Tibial nerve (tissue), 3 donors: ENCODE results near the gene RIF1.

Experiments used
- POLR2A ChIP-seq, 2 donors: fragments of 450-650 bp; IDR thresholded peaks; one replicate each; pipeline ENCODE4 v1.6.1; 2017; ENCODE audit warnings: antibody characterized with exemption in 2 of 2, mild to moderate bottlenecking in 2 of 2, moderate library complexity in 2 of 2
- TF ChIP-seq, protein P1 (sequence below), 5 experiments: fragments of 200-600 bp in 3 of 5; fragments of 450-650 bp in 2 of 5; sonication (generic) in 3 of 5; IDR thresholded peaks; one replicate each; pipeline ENCODE4 v1.5.1; 2016 to 2019; ENCODE audit warnings: antibody characterized with exemption in 5 of 5, mild to moderate bottlenecking in 3 of 5, moderate library complexity in 2 of 5

DNA sequence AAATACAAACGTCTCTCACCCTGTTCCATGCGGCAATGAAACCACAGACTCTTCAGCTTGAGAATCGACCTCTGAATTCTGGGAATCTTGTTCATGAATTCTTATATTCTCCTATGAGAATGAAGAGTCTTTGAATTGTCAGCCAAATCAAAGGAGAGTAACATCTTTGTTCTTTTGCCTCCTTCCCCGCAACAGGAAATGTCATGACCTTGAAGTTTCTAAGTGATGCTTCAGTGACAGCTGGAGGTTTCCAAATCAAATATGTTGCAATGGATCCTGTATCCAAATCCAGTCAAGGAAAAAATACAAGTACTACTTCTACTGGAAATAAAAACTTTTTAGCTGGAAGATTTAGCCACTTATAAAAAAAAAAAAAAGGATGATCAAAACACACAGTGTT is 30.5 kb upstream of the RIF1 start:
- TF ChIP-seq, protein P1, sequence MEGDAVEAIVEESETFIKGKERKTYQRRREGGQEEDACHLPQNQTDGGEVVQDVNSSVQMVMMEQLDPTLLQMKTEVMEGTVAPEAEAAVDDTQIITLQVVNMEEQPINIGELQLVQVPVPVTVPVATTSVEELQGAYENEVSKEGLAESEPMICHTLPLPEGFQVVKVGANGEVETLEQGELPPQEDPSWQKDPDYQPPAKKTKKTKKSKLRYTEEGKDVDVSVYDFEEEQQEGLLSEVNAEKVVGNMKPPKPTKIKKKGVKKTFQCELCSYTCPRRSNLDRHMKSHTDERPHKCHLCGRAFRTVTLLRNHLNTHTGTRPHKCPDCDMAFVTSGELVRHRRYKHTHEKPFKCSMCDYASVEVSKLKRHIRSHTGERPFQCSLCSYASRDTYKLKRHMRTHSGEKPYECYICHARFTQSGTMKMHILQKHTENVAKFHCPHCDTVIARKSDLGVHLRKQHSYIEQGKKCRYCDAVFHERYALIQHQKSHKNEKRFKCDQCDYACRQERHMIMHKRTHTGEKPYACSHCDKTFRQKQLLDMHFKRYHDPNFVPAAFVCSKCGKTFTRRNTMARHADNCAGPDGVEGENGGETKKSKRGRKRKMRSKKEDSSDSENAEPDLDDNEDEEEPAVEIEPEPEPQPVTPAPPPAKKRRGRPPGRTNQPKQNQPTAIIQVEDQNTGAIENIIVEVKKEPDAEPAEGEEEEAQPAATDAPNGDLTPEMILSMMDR (IDR thresholded peaks at IDR 0.05), result no peak
- no peak for TF ChIP-seq POLR2A (IDR thresholded peaks at IDR 0.05)
